Activated T-cell treated with anti-CD3 and anti-CD28 coated beads, Interleukin-2, amount 50 U/mL, for 72 hours (primary cell): ENCODE measurements around the gene ANKS6. TPM values are rescaled to one million over a fixed set of nuclear protein-coding genes. Genes with fewer than 3 reads are reported as not detected.

ENCODE experiments used
- ATAC-seq, 2 donors: fragments of 150-1000 bp; cut with Tn5 transposase; replicated peaks in 1 of 2; 2 replicates each; pipeline ENCODE4 v1.10.0; 2021; ENCODE audit warnings: moderate library complexity in 2 of 2, mild to moderate bottlenecking in 1 of 2
- DNase-seq, 2 donors: peaks; one replicate each; pipeline ENCODE4 v3.0.0; 2021 to 2022; ENCODE audit warnings: mixed read lengths in 1 of 2
- H3K27ac Mint-ChIP-seq: one replicate; pipeline ENCODE4 v1.8.0; 2022; ENCODE audit warnings: mild to moderate bottlenecking, moderate library complexity, mixed read lengths
- H3K27me3 Mint-ChIP-seq: one replicate; pipeline ENCODE4 v1.8.0; 2022; ENCODE audit warnings: low read depth, mixed read lengths
- H3K36me3 Mint-ChIP-seq, 2 donors: one replicate each; pipeline ENCODE4 v1.8.0; 2022; ENCODE audit warnings: mixed read lengths in 2 of 2, mild to moderate bottlenecking in 1 of 2; ENCODE audit not compliant: insufficient read depth in 2 of 2
- H3K4me1 Mint-ChIP-seq: one replicate; pipeline ENCODE4 v1.8.0; 2022; ENCODE audit warnings: low read depth, mixed read lengths
- H3K4me3 Mint-ChIP-seq, 2 donors: one replicate each; pipeline ENCODE4 v1.8.0; 2022; ENCODE audit warnings: mild to moderate bottlenecking in 2 of 2, mixed read lengths in 2 of 2, moderate library complexity in 2 of 2
- H3K9me3 Mint-ChIP-seq, 2 donors: one replicate each; pipeline ENCODE4 v1.8.0; 2022; ENCODE audit warnings: mixed read lengths in 2 of 2
- total RNA-seq, 2 donors: library from RNA; stranded (reverse); gene quantifications; one replicate each; pipeline ENCODE4 v1.2.3, GENCODE V29; 2022

The ANKS6 gene
- total RNA-seq, 2 donors from 2014 or later = 14.9 to 25.0 TPM

GRCh38 chr9:98770717-98771116 is 25.6 kb downstream of the ANKS6 start:
- peaks cover 2 to 4% of the 10 kb centered on the region in 2 donors for H3K36me3 Mint-ChIP-seq
- H3K4me3 Mint-ChIP-seq = no peak overlapping the region
- DNase-seq = no peak

GRCh38 chr9:98768344-98768743 is 28.0 kb downstream of the ANKS6 start:
- H3K4me1 Mint-ChIP-seq = no peaks in the 10 kb centered on the region
- no peak for ATAC-seq
- peaks cover 0 to 2% of the 10 kb centered on the region in 2 donors for H3K9me3 Mint-ChIP-seq
- H3K27me3 Mint-ChIP-seq = no peaks in the 10 kb centered on the region
- H3K4me3 Mint-ChIP-seq = no peak overlapping the region
- peaks cover 4 to 7% of the 10 kb centered on the region in 2 donors for H3K36me3 Mint-ChIP-seq
- DNase-seq = no peak
- H3K27ac Mint-ChIP-seq = no peak overlapping the region

More at GRCh38 chr9:98770717-98771116, 25.6 kb downstream of the ANKS6 start:
- Mint-ChIP-seq H3K4me1 (no peaks in the 10 kb centered on the region), H3K27me3 (no peaks in the 10 kb centered on the region), H3K9me3 (no peaks in the 10 kb centered on the region), H3K27ac (no peak overlapping the region)
- ATAC-seq = no peak

- peaks cover 4 to 5% of the 10 kb centered on the region in 2 donors for H3K36me3 Mint-ChIP-seq
- DNase-seq (no peak), ATAC-seq (no peak)
- no peaks in the 10 kb centered on the region for H3K4me1 Mint-ChIP-seq
- no peaks in the 10 kb centered on the region for H3K27me3 Mint-ChIP-seq
- peaks cover 0 to 2% of the 10 kb centered on the region in 2 donors for H3K9me3 Mint-ChIP-seq
- H3K4me3 Mint-ChIP-seq = no peak overlapping the region
- H3K27ac Mint-ChIP-seq = no peak overlapping the region
Observed at GRCh38 chr9:98767915-98768314, 28.4 kb downstream of the ANKS6 start.

- no peak for DNase-seq
- Mint-ChIP-seq H3K4me3 (no peak overlapping the region), H3K27ac (no peak overlapping the region), H3K36me3 (peaks cover 4 to 5% of the 10 kb centered on the region in 2 donors), H3K9me3 (peaks cover 0 to 2% of the 10 kb centered on the region in 2 donors), H3K27me3 (no peaks in the 10 kb centered on the region), H3K4me1 (no peaks in the 10 kb centered on the region)
- no peak for ATAC-seq
Observed at GRCh38 chr9:98767196-98767595, 29.2 kb downstream of the ANKS6 start.

- peaks cover 4 to 5% of the 10 kb centered on the region in 2 donors for H3K36me3 Mint-ChIP-seq
- H3K27ac Mint-ChIP-seq = no peak overlapping the region
- no peaks in the 10 kb centered on the region for H3K27me3 Mint-ChIP-seq
- H3K9me3 Mint-ChIP-seq = peaks cover 0 to 2% of the 10 kb centered on the region in 2 donors
- DNase-seq = no peak
- no peak overlapping the region for H3K4me3 Mint-ChIP-seq
- no peaks in the 10 kb centered on the region for H3K4me1 Mint-ChIP-seq
- ATAC-seq = no peak
Observed at GRCh38 chr9:98766586-98766985, 29.8 kb downstream of the ANKS6 start.

GRCh38 chr9:98765256-98765655 is 31.1 kb downstream of the ANKS6 start:
- no peak for ATAC-seq
- Mint-ChIP-seq H3K36me3 (peaks cover 4 to 5% of the 10 kb centered on the region in 2 donors), H3K4me1 (no peaks in the 10 kb centered on the region), H3K9me3 (peaks cover 0 to 2% of the 10 kb centered on the region in 2 donors), H3K27me3 (no peaks in the 10 kb centered on the region), H3K27ac (no peak overlapping the region), H3K4me3 (no peak overlapping the region)
- no peak for DNase-seq

- no peak for DNase-seq
- Mint-ChIP-seq H3K27ac (no peak overlapping the region), H3K27me3 (no peaks in the 10 kb centered on the region), H3K9me3 (peaks cover 0 to 4% of the 10 kb centered on the region in 2 donors), H3K4me3 (no peak overlapping the region), H3K36me3 (peaks cover 7 to 9% of the 10 kb centered on the region in 2 donors), H3K4me1 (no peaks in the 10 kb centered on the region)
- no peak for ATAC-seq
Observed at GRCh38 chr9:98763986-98764745, 32.2 kb downstream of the ANKS6 start.

GRCh38 chr9:98760231-98760630 is 36.1 kb downstream of the ANKS6 start:
- H3K9me3 Mint-ChIP-seq = peaks cover 0 to 4% of the 10 kb centered on the region in 2 donors
- no peaks in the 10 kb centered on the region for H3K27me3 Mint-ChIP-seq
- no peak overlapping the region for H3K4me3 Mint-ChIP-seq
- H3K27ac Mint-ChIP-seq = no peak overlapping the region
- H3K36me3 Mint-ChIP-seq = peaks cover 8 to 19% of the 10 kb centered on the region in 2 donors
- DNase-seq = no peak
- no peaks in the 10 kb centered on the region for H3K4me1 Mint-ChIP-seq
- ATAC-seq = no peak

GRCh38 chr9:98755006-98755618 is 41.2 kb downstream of the ANKS6 start:
- peaks cover 0 to 2% of the 10 kb centered on the region in 2 donors for H3K9me3 Mint-ChIP-seq
- no peak for DNase-seq
- H3K4me1 Mint-ChIP-seq = no peaks in the 10 kb centered on the region
- H3K36me3 Mint-ChIP-seq = peaks cover 5 to 27% of the 10 kb centered on the region in 2 donors
- ATAC-seq = no peak
- no peak overlapping the region for H3K4me3 Mint-ChIP-seq
- H3K27ac Mint-ChIP-seq = no peak overlapping the region
- H3K27me3 Mint-ChIP-seq = no peaks in the 10 kb centered on the region

- Mint-ChIP-seq H3K4me1 (peaks cover 5% of the 10 kb centered on the region), H3K27ac (no peak overlapping the region), H3K9me3 (no peaks in the 10 kb centered on the region), H3K4me3 (no peak overlapping the region), H3K36me3 (peaks cover 3 to 19% of the 10 kb centered on the region in 2 donors), H3K27me3 (no peaks in the 10 kb centered on the region)
- DNase-seq = no peak
- ATAC-seq = no peak
Observed at GRCh38 chr9:98751210-98751609, 45.1 kb downstream of the ANKS6 start.

- peaks cover 5% of the 10 kb centered on the region for H3K4me1 Mint-ChIP-seq
- no peak overlapping the region for H3K27ac Mint-ChIP-seq
- no peaks in the 10 kb centered on the region for H3K9me3 Mint-ChIP-seq
- no peaks in the 10 kb centered on the region for H3K27me3 Mint-ChIP-seq
- no peak for DNase-seq
- H3K4me3 Mint-ChIP-seq = no peak overlapping the region
- no peak for ATAC-seq
- peaks cover 3 to 19% of the 10 kb centered on the region in 2 donors for H3K36me3 Mint-ChIP-seq
Observed at GRCh38 chr9:98750364-98751060, 45.8 kb downstream of the ANKS6 start.

GRCh38 chr9:98747476-98747875 is 48.9 kb downstream of the ANKS6 start:
- H3K4me1 Mint-ChIP-seq = peaks cover 5% of the 10 kb centered on the region
- H3K4me3 Mint-ChIP-seq = no peak overlapping the region
- H3K36me3 Mint-ChIP-seq = peaks cover 3 to 25% of the 10 kb centered on the region in 2 donors

GRCh38 chr9:98745470-98745869 is 50.9 kb downstream of the ANKS6 start:
- DNase-seq (no peak), ATAC-seq (no peak)
- H3K27ac Mint-ChIP-seq = no peak overlapping the region
- H3K27me3 Mint-ChIP-seq = no peaks in the 10 kb centered on the region
- peaks cover 3 to 21% of the 10 kb centered on the region in 2 donors for H3K36me3 Mint-ChIP-seq
- H3K4me1 Mint-ChIP-seq = peaks cover 5% of the 10 kb centered on the region
- no peaks in the 10 kb centered on the region for H3K9me3 Mint-ChIP-seq
- no peak overlapping the region for H3K4me3 Mint-ChIP-seq

More at GRCh38 chr9:98747476-98747875, 48.9 kb downstream of the ANKS6 start:
- H3K27me3 Mint-ChIP-seq = no peaks in the 10 kb centered on the region
- DNase-seq (no peak), ATAC-seq (no peak)
- H3K9me3 Mint-ChIP-seq = no peaks in the 10 kb centered on the region
- H3K27ac Mint-ChIP-seq = no peak overlapping the region
